Stimulated activated CD4-positive, alpha-beta T cell treated with anti-CD3 and anti-CD28 coated beads, Interleukin-12 subunit alpha, Interleukin-12 subunit beta, amount 100 ng/mL, for 48 hours (primary cell): ENCODE measurements around the gene AP1M2.
"Not testable (repeated sequence)": the region's sequence is repeated elsewhere in the genome, so short reads cannot be mapped to it uniquely, and the experiment has no call there.

ENCODE experiments used
- DNase-seq, 3 donors: peaks; one replicate each; pipeline ENCODE4 v3.0.0-alpha.2; 2020; ENCODE audit warnings: low read depth in 2 of 3, low spot score in 1 of 3

AP1M2 gene

DNA sequence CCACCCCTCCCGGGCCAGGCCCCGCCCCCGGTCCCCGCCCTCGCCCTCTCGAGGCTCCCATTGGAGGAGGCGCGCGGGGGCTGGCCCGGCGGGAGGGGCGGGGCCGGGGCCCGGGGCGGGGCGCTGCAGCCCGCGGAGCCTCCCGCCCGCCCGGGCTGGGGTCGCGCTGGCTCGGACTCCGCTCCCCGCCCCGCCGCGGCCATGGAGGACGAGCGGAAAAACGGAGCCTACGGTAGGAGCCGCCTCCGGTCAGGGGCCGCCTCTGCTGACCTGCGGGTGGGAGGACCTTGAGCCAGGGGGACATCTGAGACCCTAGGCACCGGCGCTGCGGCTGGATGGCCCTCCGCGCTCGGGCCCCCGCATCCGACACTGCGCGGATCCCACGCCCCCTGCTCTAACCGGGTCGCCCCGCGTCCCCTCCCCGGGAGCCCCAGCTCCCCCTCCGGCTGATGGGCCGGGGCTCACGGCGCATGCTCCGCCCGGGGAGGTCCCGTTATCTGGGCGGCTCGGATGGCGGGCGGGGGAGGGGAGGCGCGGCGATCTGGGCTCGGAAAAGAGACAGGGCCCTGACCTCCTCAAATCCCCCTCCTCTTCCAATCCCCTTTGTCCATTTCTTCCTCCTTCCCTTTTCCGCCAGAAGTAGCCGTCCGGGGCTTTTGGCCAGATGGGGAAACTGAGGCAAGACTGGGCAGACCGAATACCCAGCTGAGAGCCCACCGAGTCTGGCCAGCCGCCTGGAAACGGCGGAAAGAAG, 15.4 kb upstream of the AP1M2 start:
- peak; percentile 78 to 90 (median 88) for DNase-seq

DNA sequence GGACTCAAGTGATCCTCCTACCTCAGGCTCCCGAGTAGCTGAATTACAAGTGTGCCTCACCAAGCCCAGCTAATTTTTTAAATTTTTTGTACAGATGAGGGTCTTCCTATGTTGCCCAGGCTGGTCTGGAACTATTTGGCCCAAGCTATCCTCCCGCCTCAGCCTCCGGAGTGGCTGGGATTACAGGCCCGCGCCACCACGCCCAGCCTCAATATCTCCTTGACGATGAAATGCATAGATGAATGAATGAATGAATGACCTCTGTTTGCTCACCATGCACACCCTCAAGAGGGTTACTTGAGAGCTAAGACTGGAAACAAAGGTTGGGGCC, 14.9 kb upstream of the AP1M2 start:
- no peak for DNase-seq

GRCh38 chr19:10600149-10600548, 13.0 kb upstream of the AP1M2 start:
- no peak for DNase-seq

DNA sequence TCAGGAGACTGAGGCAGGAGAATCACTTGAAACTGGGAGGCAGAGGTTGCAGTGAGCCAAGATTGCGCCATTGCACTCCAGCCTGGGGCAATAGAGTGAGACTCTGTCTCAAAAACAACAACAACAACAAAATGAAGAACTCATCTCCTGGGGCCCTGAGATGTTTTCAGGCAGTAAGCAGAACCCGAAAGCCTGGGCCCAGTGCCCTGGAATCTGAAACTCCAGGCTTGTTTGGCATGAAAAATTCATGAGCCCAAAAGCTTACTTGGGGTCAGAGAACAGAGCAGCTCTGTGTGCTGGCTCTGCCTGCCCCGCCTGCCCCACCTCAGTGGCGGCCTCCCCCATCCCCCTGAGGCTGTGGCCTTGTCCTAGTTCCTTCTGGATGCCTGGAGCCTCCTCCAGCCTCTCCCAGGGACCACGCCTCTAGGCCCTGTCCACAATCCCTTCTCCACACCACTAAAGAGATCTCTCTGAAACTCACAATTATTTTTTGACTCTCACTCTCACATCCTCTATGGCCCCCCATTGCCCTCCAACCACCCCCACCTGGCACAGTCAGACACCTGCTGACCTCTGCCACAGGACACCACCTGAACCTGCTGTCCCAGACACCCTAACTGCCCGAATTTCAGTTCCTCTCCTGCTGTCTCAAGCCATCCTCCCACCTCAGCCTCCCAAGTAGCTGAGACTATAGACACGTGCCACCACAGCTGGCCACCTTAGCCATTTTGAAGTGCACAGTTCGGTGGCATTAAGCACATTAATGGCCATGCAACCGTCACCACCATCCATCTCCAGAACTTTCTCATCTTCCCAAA, 6.9 kb upstream of the AP1M2 start:
- DNase-seq: no peak

GRCh38 chr19:10593148-10593547, 6.0 kb upstream of the AP1M2 start:
- DNase-seq: no peak

DNA sequence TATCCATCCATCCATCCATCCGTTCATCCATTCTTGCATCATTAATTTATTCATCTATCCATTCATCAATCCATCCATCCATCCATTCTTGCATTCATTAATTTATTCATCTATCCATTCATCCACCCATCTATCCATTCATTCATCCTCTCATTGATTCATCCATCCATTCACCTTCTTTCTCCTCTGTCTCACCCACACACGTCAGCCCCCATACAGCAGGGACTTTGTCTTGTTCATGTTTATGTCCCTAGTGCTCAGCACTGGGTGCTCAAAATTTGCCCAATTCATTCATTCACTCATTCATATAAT, 683 bp upstream of the AP1M2 start:
- DNase-seq: no peak

DNA sequence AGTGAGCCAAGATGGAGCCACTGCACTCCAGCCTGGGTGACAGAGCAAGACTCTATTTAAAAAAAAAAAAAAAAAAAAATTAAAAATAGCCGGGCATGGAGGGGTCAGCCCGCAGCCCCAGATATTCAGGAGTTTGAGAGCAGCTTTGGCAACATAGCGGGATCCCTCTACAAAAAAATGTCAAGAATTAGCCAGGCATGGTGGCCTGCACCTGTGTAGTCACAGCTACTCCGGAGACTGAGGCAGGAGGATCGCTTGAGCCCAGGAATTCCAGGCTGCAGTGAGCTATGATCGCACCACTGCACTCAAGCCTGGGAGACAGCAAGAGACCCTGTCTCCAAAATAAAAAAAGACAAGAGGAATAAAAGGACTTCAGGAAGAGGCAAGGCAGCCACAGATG, 716 bp downstream of the AP1M2 start:
- no peak for DNase-seq

DNA sequence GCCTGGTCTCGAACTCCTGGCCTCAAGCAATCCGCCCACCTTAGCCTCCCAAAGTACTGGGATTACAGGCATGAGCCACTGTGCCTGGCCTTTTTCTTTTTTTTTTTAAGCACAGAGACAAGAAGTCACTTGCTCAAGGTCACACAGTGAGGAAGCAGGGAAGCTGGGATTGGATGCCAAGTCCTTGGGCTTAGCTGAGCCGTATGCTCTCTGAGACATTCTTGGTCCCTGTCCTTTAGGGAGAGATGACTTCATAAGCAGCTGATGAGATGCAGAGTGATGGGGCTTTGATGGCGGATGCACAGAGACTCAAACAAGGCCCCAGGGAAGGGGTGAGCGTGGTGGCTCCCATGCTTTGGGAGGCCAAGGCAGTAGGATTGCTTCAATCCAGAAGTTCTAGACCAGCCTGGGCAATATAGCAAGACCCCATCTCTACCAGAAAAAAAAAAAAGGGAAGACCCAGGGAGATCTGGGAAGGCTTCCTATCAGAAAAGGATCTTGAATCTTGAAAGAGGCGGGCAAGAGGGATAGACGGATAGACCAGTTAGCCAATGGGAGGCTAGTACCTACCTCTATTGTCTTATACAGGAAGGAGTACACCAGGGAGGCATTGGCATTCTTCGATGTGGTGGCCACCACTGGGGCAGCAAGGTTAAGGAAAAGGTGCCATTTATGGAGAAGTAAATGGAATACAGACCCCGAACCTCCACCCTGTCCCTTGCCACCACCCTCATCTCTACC, 3.9 kb downstream of the AP1M2 start:
- no peak for DNase-seq

- no peak for DNase-seq
Observed at GRCh38 chr19:10582091-10582490, 5.0 kb downstream of the AP1M2 start.

GRCh38 chr19:10580979-10581631, 6.0 kb downstream of the AP1M2 start:
- DNase-seq: peak; percentile 84 to 96 (median 87)

DNA sequence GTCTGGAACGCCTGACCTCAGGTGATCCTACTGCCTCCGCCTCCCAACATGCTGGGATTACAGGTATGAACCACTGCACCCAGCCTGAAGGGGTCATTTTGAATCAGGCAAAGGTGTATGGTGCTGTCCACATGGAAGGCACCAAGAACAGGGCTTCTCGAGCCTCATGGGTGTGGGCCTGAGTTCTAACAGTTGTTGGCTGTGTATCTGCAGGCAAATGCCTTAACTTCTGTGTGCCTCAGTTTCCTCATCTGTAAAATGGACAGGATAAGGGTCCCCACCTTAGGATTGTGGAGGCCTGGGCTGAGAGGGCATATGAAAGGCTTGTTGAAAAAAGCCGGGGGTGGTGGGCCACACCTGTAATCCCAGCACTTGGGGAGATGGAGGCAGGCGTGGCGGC, 9.2 kb downstream of the AP1M2 start:
- no peak for DNase-seq

- DNase-seq: no peak
Observed at GRCh38 chr19:10575011-10575716, 11.9 kb downstream of the AP1M2 start.

GRCh38 chr19:10574462-10574861, 12.7 kb downstream of the AP1M2 start:
- no peak for DNase-seq

DNA sequence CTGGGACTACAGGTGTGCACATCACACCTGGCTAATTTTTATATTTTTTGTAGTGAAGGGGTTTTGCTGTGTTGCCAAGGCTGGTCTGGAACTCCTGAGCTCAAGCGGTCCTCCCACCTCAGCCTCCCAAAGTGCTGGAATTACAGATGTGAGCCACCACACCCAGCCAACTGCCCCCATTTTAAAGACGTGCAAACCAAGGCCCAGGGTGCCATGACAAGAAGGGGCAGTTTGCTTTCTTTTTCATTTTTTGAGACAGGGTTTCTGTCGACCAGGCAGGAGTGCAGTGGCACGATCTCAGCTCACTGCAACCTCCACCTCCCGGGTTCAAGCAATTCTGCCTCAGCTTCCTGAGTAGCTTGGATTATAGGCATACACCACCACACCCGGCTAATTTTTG, 13.3 kb downstream of the AP1M2 start:
- not testable (repeated sequence) for DNase-seq

DNA sequence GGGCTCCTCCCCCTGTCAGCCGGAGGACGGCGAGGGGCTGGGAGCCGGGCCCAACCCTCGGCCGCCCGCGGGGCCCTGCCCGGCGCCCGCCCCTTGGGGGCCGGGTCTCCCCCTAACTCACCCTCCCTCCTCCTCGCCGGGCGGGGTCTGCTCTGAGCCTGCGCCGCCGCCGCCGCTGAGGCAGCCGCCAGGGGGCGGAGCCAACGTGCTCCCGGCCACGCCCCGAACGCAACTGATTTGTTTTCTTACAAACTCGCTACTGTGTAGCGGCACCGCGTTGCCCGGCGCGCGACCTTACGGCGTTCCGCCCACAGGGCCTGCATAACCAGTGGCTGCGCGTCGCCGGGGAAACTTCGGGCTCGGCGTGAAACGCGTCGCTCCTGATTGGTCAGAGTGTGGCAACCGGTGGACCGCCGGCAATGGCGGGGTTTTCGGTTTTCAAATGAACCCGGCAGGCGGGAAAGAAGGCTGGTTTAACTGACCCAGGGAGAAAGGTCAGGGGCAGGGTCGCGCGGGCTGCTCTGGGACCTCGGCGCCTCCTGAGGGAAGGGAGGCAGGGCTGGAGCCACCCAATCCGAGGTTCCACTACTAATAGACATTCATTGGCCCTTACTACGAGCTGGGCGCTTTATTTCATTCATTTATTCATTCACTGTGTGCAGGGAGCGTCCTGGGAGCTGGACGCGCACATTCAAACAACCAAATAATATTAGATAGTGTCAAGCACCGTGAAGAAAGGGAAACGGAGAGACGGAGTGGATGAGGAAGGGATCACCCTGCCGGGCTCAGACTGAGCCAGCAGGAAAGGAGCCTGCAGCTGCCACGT, 18.1 kb downstream of the AP1M2 start, which contains the start of gene CDKN2D:
CDKN2D (minus strand) TSS at position 154 of the 826 bp plus-strand sequence. CDS start 326 bp downstream, outside the sequence.
- peak; percentile 99 to 100 (median 100) for DNase-seq

- DNase-seq: peak in 1 of 3 donors; percentile 54
Observed at GRCh38 chr19:10568062-10568825, 18.9 kb downstream of the AP1M2 start.

DNA sequence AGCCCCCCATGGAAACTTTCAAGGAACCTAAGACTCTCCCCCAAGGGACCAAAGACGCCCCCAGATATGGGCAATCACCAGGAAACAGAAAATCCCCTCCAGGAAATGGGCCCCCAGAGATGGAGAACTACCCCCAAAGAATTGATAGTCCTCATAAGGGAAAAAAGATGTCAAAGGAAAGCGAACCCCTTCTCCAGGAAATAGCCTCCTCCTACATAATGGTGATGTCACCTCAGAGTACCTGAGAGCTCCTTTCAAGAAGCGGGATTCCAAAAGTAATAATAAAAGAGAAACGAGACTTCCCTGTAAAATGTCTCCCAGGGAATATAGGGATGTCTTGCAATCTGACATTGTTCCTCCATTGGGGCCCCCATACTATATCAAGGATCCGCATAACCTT, 19.5 kb downstream of the AP1M2 start:
- no peak for DNase-seq

GRCh38 chr19:10566658-10567410, 20.3 kb downstream of the AP1M2 start:
- peak in 1 of 3 donors; percentile 32 for DNase-seq

GRCh38 chr19:10566408-10566657, 20.8 kb downstream of the AP1M2 start:
- no peak for DNase-seq
